GM12874 (cell line): Measurements from ENCODE around the gene MICU1.

Experiments used
- TF ChIP-seq, protein P1 (sequence below): IDR thresholded peaks from 2 replicates; pipeline ENCODE4 v1.5.1; 2011; ENCODE audit warnings: low read depth, mild to moderate bottlenecking, control low read depth, low read length, moderate library complexity; ENCODE audit not compliant: insufficient read depth

MICU1 gene

DNA sequence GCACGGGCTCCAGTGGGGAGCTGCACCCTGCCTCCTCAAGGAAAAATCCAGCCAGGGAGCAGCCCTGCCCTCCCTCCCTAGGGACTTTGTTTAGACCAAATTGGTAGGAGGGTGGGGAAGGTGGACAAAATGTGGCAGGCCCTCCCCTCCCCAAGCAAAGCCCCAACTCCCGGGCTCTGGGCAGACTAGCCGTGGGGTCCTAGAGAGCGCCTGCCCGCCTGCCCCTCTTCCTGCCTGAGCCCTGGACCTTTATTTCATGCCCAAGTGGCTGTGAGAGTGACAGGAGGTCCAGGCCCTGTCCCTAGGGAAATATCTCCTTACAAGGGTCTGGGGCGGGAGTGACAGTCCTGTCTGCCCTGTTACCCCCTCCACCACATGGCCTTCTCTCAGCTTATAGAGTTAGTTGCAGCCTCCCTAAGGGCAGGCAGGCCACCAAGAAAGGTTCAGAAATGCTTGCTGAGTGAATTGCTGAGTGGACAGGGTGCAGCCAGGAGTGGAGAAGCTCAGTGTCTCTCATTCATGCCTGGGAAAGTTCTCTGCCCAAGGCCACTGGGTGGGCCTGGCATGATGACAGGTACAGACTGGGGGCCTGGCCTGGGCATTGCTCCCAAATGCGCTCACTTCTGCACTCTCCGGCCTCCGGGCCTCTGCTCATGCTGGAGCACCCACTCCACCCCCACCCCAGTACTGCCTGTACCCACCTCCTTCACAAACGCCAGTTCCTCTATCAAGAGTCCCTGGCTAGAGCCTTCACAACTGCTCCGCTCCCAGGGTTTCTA lies 296.4 kb downstream of the MICU1 start:
- TF ChIP-seq, protein P1, sequence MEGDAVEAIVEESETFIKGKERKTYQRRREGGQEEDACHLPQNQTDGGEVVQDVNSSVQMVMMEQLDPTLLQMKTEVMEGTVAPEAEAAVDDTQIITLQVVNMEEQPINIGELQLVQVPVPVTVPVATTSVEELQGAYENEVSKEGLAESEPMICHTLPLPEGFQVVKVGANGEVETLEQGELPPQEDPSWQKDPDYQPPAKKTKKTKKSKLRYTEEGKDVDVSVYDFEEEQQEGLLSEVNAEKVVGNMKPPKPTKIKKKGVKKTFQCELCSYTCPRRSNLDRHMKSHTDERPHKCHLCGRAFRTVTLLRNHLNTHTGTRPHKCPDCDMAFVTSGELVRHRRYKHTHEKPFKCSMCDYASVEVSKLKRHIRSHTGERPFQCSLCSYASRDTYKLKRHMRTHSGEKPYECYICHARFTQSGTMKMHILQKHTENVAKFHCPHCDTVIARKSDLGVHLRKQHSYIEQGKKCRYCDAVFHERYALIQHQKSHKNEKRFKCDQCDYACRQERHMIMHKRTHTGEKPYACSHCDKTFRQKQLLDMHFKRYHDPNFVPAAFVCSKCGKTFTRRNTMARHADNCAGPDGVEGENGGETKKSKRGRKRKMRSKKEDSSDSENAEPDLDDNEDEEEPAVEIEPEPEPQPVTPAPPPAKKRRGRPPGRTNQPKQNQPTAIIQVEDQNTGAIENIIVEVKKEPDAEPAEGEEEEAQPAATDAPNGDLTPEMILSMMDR = no peak

DNA sequence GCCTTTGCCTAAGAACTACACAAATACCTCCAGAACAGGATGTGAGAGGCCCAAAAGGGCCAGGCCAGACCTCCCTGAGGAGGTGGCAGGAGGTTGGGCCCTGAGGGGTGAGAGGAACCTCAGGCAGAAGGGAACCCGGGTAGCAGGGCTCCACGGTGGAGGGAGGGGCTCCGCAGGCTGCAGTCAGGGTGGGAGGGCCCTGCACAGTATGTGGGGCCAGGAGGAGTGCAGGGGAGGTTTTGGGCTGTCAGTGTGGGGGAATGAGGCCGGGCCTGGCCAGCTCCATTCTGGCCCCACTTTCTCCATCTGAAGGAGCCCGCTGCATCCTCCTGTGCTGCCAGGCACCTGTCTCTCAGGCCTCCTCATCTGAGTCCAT lies 297.1 kb downstream of the MICU1 start:
- TF ChIP-seq, protein P1 = no peak

DNA sequence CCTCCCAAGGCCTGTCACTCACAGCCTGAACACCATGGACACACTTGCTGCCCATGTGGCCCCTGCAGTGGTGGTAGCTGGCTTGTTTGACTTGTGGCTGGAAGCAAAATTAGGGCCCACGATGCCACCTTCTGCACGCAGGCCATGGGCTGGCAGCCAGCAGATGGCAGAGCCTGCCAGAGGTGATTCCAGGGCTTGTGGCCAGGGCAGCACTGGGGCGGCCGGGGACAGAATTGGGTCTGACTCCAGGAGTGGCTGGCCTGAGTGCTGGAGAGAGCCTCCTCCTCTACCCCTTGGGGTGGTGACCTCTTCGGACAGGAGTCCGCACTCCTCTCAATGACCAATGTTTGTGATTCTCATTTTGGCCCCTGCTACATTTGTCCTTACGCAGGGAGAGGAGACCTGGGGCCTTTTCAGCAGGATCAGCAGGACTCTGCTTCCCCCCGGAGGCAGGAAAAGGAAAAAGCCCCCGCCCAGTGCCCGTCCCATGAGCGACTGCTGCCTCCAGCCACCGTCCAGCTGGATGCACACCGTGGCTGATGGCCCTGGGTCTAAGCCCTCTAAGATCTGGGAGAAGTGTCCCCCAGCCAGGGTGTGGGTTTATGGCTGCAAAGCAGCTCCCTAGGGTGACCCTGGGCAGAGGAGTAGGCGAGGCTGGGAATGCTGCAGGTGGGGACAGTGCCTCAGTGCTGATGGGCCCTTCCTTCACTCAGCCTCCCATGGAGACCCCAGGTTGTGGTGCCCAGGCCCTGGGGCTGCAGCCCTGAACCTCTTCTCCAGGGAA lies 297.6 kb downstream of the MICU1 start:
- TF ChIP-seq, protein P1 = 0 out of 2 replicates have a peak, but pooled peaks have one; percentile 6

DNA sequence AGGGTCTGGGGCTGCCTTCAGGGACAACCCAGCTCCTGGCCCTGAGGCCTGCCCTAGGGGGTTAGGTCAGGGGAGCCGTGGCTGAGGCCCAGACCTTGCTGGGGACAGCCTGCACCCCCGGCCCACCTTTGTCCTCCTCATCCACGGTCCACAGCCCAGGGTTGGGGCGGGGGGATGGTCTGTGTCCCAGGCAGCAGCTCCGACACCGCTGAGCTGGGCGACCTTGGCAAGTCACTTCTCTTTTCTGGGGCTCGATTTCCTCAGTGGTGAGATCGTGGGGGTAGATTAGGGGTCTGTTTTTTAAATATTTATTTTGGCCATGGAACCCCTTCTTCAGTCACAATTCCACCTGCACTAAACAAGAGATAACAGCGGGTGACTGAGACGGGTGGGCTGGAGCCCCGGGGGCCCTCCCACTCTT lies 302.1 kb downstream of the MICU1 start:
- TF ChIP-seq, protein P1 = no peak

DNA sequence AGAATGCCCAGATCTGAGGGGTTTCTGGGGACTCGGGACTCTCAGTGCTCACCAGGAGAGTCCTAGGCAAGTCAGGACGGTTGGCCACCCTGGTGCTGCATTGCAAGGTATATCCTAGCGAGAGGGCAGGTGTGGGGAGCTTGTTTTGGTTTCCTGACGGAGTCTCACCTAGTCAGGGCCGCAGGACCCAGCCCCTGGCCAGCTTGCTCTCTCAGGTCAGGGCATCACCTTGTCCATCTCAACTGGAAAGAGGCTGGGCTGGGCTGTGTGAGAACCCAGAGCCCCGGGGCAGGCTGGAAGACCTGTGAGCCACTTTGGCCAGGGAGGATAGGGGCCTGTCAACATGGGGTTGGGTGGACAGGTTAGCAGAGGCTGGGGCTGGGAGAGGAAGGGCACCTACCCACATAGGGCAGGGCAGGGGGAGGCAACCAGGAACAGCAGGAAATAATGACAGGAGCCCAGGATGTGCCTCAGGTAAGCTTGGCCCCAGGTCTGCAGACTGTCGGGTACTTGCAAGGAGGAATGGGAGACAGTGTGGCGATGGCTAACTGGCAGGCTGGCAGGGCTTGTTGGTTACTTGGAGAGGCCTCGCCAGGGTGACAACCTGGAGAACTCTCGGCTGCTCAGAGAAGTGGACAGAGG lies 302.6 kb downstream of the MICU1 start:
- TF ChIP-seq, protein P1 = no peak

DNA sequence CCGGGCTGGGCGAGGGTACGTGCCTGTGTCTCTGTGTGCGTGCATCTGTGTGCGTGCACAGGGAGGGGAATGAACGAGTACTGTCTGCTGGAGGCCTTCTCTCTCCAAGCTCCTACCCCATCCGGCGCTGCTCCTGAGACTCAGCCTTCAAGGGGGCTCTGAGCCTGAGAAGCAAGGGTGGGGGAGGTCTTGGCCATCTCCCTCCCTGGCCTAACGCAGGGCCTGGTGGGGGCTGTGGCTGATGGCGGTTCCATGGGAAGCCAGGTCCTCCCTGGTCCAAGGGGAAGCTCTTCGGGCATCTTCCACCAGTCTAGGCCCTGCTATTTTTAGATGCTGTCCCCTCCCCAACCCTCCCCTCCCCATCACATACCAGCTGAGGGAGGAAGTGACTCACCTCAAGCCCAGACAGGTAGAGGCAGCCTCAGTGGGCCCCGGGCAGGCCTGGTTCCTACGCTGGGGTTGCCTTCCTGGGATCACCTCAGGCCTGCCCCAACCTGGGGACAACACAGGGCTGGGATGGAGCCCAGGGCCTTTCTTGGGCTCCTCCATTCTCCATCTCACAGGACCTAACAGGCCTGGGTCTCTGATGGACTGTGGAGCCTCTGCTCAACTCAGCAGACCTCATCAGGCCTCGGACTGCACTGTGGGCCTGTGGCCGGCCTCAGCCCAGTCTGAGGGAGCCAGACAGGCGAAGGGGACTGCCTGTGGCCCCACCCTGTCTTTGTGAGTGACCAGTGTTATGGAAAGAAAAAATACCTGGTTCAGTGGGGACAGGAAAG lies 303.4 kb downstream of the MICU1 start:
- TF ChIP-seq, protein P1 = no peak

DNA sequence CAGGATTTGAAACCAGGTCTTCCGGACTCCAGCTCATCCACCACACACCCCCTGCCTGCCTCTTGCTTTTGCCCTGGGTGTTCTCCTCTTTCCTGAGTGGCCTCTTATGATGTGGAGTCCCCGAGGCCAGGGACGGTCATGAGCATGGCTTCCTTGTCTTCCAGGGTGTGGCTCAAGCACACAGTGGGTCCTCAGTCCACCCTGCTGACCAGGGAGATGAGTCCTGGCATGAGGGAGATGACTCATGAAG lies 303.9 kb downstream of the MICU1 start:
- TF ChIP-seq, protein P1 = no peak
